Ectodermal cell (in vitro differentiated cells): ENCODE data around the gene FAM117B.
"Not testable (repeated sequence)": the region's sequence is repeated elsewhere in the genome, so short reads cannot be mapped to it uniquely, and the experiment has no call there.

Experiments used
- H3K27ac ChIP-seq: 2 replicates; pipeline ENCODE4 v1.7.0; 2013; ENCODE audit warnings: mild to moderate bottlenecking, low read depth, low read length; ENCODE audit not compliant: insufficient read depth, poor library complexity, severe bottlenecking
- H3K27me3 ChIP-seq: 2 replicates; pipeline ENCODE4 v1.7.0; 2013; ENCODE audit warnings: mild to moderate bottlenecking, low read length; ENCODE audit not compliant: insufficient read depth, control insufficient read depth, poor library complexity, severe bottlenecking
- H3K36me3 ChIP-seq: one replicate; pipeline ENCODE4 v1.7.0; 2013; ENCODE audit warnings: low read length; ENCODE audit not compliant: control insufficient read depth, insufficient read depth
- H3K4me1 ChIP-seq: one replicate; pipeline ENCODE4 v1.7.0; 2013; ENCODE audit warnings: low read length; ENCODE audit not compliant: control insufficient read depth, insufficient read depth
- H3K4me3 ChIP-seq: 2 replicates; pipeline ENCODE4 v1.7.0; 2013; ENCODE audit warnings: low read depth, low read length, control low read depth; ENCODE audit not compliant: insufficient read depth
- H3K9me3 ChIP-seq: 2 replicates; pipeline ENCODE4 v1.7.0; 2013; ENCODE audit warnings: mild to moderate bottlenecking, low read length, moderate library complexity; ENCODE audit not compliant: control insufficient read depth
- WGBS, 2 experiments: methylation state at CpG; one replicate each; pipeline ENCODE4 v1.1.7; 2013; ENCODE audit warnings: missing lambda C conversion rate in 2 of 2; 5-methylcytosine and 5-hydroxymethylcytosine counted together

Gene FAM117B

DNA sequence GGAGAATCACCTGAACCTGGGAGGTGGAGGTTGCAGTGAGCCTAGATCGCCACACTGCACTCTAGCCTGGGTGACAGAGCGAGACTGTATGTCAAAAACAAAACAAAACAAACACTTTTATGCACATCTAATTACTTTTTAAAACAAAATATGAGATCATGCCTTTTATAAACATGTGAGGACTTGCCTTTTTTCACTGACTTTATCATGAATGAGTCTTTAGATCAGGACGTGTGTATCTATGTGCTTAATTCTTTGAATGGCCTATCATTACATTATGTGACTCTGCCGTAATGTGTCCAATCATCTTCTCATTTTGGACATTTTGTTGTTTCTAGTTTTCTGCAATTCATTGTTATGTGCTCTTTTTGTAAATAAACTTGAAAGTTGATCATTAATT is 58.7 kb downstream of the FAM117B start:
- Histone ChIP-seq H3K4me1 (no peaks in the 10 kb centered on the region), H3K27ac (no peak overlapping the region), H3K27me3 (no peaks in the 10 kb centered on the region), H3K36me3 (peaks cover 7% of the 10 kb centered on the region), H3K9me3 (no peaks in the 10 kb centered on the region), H3K4me3 (no peak overlapping the region)
- 95 to 96% methylated on average over 4 of the region's 4 CpGs for WGBS, 2 experiments

DNA sequence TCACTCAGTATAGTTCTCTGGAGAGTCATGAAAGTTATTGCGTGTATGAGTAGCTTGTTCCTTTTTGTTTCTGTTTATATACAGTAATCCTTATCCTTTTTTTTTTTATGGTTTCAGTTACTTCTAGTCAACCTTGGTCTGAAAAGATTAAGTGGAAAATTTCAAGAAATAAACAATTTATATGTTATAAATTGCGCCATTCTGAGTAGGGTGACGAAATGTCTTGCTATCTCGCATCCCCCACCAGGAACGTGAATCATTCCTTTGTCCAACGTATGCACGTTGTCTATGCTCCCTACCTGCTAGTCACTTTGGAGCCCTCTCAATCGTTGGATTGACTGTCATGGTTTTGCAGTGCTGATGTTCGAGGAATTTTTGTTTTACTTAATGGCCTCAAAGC is 60.4 kb downstream of the FAM117B start:
- Histone ChIP-seq H3K9me3 (no peaks in the 10 kb centered on the region), H3K27ac (no peak overlapping the region), H3K4me1 (no peaks in the 10 kb centered on the region), H3K27me3 (no peaks in the 10 kb centered on the region), H3K4me3 (no peak overlapping the region), H3K36me3 (peaks cover 7% of the 10 kb centered on the region)
- WGBS, 2 experiments: 94 to 95% methylated on average over 8 of the region's 9 CpGs

DNA sequence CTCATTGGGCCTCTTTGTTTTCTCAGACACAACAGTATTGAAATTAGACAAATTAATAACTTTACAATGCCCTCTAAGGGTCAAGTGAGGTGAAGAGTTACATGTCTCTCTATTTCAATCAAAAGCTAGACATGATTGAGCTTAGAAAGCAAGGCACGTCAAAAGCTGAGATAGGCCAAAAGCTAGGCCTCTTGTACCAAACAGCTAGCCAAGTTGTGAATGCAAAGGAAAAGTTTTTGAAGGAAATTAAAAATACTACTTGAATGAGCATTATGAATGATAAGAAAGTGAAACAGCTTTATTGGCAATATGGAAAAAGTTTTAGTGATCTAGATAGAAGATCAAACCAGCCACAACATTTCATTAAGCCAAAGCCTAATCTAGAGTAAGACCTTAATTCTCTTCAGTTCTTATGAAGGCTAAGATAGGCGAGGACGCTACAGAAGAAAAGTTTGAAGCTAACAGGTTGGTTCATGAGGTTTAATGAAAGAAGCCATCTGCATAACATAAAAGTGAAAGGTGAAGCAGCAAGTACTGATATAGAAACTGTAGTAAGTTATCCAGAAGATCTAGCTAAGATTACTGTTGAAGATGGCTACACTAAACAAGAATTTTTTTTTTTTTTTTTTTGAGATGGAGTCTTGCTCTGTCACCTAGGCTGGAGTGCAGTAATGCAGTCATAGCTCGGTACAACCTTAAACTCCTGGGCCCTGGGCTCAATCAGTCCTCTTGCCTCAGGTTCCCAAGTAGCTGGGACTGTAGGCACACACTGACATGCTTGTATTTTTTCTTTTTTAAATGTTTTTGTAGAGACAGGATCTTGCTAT is 65.5 kb downstream of the FAM117B start:
- no peak overlapping the region for H3K27ac ChIP-seq
- H3K4me1 ChIP-seq: no peaks in the 10 kb centered on the region
- H3K4me3 ChIP-seq: no peak overlapping the region
- WGBS, 2 experiments: 97% methylated on average over 4 of the region's 4 CpGs
- H3K36me3 ChIP-seq: peaks cover 13% of the 10 kb centered on the region
- H3K9me3 ChIP-seq: no peaks in the 10 kb centered on the region
- no peaks in the 10 kb centered on the region for H3K27me3 ChIP-seq

DNA sequence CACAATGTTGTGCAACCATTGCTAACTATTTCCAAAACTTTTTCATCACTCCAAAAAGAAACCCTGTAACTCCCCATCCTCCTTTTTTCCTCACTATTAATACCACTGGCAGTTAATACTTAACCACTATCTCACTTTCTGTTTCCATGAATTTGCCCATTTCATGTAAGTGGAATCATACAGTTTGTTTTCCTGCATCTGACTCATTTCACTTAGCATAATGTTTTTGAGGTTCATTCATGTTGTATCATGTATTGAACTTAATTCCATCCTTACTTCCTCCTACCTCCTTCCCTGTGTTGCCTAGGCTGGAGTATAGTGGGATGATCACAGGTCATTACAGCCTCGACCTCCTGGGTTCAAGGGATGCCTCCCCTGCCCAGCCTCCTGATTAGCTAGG is 68.3 kb downstream of the FAM117B start:
- H3K36me3 ChIP-seq: peaks cover 6% of the 10 kb centered on the region
- no peaks in the 10 kb centered on the region for H3K4me1 ChIP-seq
- WGBS, 2 experiments: 88 to 100% methylated on average over 1 of the region's 1 CpG
- no peaks in the 10 kb centered on the region for H3K9me3 ChIP-seq
- H3K27ac ChIP-seq: no peak overlapping the region
- H3K4me3 ChIP-seq: no peak overlapping the region
- H3K27me3 ChIP-seq: no peaks in the 10 kb centered on the region

DNA sequence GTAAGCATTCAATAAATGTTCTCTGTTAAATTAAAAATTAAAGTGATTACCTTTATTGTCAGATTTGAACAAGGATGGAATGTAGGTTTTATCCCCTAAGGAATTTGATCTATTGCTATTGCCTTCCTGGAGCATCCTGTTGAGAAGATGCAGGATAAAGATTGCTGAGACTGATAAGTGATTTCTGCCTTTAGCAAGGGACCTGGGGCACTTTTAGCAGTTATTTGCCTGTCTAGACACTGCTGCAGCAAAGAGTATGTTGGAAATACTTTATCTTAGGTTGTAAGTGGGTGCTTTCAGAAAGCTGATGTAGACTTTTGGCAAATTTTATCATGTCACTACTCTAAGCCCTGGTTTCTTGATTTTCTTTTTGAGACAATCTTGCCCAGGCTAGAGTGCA is 69.5 kb downstream of the FAM117B start:
- no peak overlapping the region for H3K27ac ChIP-seq
- no peak overlapping the region for H3K4me3 ChIP-seq
- H3K9me3 ChIP-seq: no peaks in the 10 kb centered on the region
- H3K27me3 ChIP-seq: no peaks in the 10 kb centered on the region
- peaks cover 6% of the 10 kb centered on the region for H3K36me3 ChIP-seq
- H3K4me1 ChIP-seq: no peaks in the 10 kb centered on the region

DNA sequence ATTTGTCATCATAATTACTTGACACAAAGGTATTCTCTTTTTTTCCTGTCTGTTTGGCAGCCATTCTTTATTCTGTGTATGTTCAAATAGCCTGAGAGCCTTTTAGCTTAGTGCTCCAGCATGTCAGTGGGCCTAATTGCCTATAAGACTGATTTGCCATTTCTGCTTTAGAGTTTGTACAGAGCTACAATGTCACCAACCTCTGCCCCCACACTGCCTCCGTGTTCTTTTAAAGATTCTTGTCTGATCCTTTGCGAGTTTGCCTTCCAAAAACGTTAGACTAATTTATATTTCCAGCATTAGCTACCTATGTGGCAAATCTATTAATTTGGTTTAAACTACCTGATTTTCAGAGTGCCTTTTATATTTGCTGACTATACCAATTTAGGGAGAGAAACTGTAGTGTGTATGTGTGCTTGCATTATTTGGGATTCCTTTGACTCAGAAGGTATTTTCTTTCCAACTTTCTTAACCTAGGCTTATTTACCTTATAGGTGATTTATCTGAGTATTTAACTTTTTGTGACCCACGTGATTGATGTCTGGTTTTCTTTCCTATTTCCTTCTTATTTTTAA is 70.8 kb downstream of the FAM117B start:
- Histone ChIP-seq H3K36me3 (peaks cover 6% of the 10 kb centered on the region), H3K27me3 (no peaks in the 10 kb centered on the region), H3K4me3 (no peak overlapping the region), H3K27ac (no peak overlapping the region), H3K9me3 (no peaks in the 10 kb centered on the region), H3K4me1 (no peaks in the 10 kb centered on the region)
- 82 to 92% methylated on average over 4 of the region's 4 CpGs for WGBS, 2 experiments

DNA sequence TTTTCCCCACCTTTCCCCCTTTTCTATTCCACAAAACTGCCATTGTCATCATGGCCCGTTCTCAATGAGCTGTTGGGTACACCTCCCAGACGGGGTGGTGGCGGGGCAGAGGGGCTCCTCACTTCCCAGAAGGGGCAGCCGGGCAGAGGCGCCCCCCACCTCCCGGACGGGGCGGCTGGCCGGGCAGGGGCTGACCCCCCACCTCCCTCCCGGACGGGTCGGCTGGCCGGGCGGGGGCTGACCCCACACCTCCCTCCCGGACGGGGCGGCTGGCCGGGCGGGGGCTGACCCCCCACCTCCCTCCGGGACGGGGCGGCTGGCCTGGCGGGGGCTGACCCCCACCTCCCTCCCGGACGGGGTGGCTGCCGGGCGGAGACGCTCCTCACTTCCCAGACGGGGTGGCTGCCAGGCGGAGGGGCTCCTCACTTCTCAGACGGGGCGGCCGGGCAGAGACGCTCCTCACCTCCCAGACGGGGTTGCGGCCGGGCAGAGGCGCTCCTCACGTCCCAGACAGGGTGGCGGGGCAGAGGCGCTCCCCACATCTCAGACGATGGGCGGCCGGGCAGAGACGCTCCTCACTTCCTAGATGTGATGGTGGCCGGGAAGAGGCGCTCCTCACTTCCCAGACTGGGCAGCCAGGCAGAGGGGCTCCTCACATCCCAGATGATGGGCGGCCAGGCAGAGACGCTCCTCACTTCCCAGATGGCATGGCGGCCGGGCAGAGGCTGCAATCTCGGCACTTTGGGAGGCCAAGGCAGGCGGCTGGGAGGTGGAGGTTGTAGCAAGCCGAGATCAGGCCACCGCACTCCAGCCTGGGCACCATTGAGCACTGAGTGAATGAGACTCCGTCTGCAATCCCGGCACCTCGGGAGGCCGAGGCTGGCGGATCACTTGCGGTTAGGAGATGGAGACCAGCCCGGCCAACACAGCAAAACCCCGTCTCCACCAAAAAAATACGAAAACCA is 80.5 kb downstream of the FAM117B start:
- not testable (repeated sequence) for H3K27ac ChIP-seq

DNA sequence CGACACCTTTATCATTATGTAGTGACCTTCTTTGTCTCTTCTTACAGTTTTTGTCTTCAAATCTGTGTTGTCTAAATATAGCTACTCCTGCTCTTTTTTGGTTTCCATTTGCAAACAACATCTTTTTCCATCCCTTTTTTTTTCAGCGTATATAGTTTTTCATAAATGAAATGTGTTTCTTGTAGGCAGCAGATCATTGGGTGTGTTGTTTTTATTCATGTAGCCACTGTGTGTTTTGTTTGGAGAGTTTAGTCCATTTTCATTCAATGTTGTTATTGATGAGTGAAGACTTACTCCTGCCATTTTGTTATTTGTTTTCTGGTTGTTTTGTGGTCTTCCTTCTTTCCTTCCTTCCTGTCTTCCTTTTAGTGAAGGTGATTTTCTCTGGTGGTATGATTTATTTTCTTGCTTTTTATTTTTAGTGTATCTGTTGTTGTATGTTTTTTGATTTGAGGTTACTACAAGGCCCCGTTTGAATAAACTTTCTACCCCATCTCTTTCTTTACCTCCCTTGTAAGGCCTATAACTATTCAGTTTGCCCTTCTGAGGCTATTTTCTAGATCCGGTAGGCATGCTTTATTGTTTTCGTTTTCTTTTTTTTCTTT is 81.4 kb downstream of the FAM117B start:
- no peaks in the 10 kb centered on the region for H3K4me1 ChIP-seq
- H3K9me3 ChIP-seq: no peaks in the 10 kb centered on the region
- H3K4me3 ChIP-seq: no peak overlapping the region
- no peaks in the 10 kb centered on the region for H3K36me3 ChIP-seq
- H3K27me3 ChIP-seq: no peaks in the 10 kb centered on the region
- 97 to 98% methylated on average over 4 to 5 of the region's 5 CpGs for WGBS, 2 experiments
- no peak overlapping the region for H3K27ac ChIP-seq

More for the DNA sequence above, 80.5 kb downstream of the FAM117B start:
- not testable (repeated sequence) for H3K36me3 ChIP-seq, H3K4me1 ChIP-seq, H3K9me3 ChIP-seq, H3K4me3 ChIP-seq, H3K27me3 ChIP-seq
- 95 to 96% methylated on average over 57 to 63 of the region's 64 CpGs for WGBS, 2 experiments

DNA sequence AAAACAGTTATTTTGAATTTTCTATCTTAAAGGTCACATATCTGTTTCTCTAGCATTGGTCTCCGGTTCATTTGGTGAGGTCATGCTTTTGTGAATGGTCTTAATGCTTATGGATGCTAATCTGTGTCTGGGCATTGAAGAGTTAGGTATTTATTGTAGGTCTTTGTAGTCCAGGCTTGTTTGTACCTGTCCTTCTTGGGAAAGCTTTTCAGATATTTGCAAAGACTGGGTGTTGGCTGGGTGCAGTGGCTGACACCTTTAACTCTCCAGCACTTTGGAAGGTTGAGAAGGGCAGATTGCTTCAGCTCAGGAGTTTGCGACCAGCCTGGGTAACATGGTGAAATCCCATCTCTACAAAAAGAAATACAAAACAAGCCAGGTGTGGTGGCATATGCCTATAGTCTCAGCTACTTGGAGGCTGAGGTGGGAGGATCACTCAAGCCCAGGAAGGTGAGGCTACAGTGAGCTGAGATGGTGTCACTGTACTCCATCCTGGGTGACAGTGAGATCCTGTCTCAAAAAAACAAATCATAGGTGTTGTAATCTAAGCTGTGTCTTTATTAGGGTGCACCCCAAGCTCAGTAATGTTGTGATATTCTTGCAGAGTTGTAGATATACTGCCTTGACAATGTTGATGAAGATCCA is 82.3 kb downstream of the FAM117B start:
- H3K27ac ChIP-seq: no peak overlapping the region
- no peaks in the 10 kb centered on the region for H3K9me3 ChIP-seq
- no peaks in the 10 kb centered on the region for H3K27me3 ChIP-seq
- no peaks in the 10 kb centered on the region for H3K36me3 ChIP-seq
- whole genome bisulfite sequencing, 2 experiments: 90 to 91% methylated on average over 2 of the region's 2 CpGs
- H3K4me3 ChIP-seq: no peak overlapping the region
- no peaks in the 10 kb centered on the region for H3K4me1 ChIP-seq
